ENCODE measurements around the gene NRROS. TPM values are rescaled to one million over a fixed set of nuclear protein-coding genes. Genes with fewer than 3 reads are reported as not detected.

Gene NRROS
- polyA plus RNA-seq, 1 of the 3 experiments (the other 2 are of a cell fraction), result 0.25 TPM

- H3K4me3 ChIP-seq (ENCODE audit: low read depth in 2 of 2, low read length in 1 of 2), result peak overlapping the region; percentile 56 to 71
- DNase-seq, result no peak
- TF ChIP-seq FOXM1 (IDR thresholded peaks at IDR 0.05; ENCODE audit: low read depth) (no peak), FOXJ3 (CRISPR knock-in tag; IDR thresholded peaks at IDR 0.05) (no peak), REST (IDR thresholded peaks at IDR 0.05; ENCODE audit: low read depth, low read length) (no peak)
- H3K9me3 ChIP-seq, result no peaks in the 10 kb centered on the region
- H3K9me2 ChIP-seq, result no peaks in the 10 kb centered on the region
- H3K36me3 ChIP-seq (replicated peaks in 1 of 2; ENCODE audit: control insufficient read depth in 1 of 2, insufficient read depth in 2 of 2, low read length in 1 of 2), result no peaks in the 10 kb centered on the region
- POLR2A ChIA-PET, result interaction anchor here (0.9 to 1.0 kb wide), 2 partner anchors 81 to 103 kb away, joined by 3 to 4 read pairs; partner anchors contain the start of genes CEP19 and PIGX
- peak overlapping the region in 1 of 2 experiments; percentile 73; a peak in 1 of 4 replicates for H3K27ac ChIP-seq (ENCODE audit: low read depth in 2 of 2, low read length in 1 of 2)
- H3K79me2 ChIP-seq (ENCODE audit: insufficient read depth), result no peaks in the 10 kb centered on the region
- CTCF ChIA-PET, result interaction anchor here (1.4 to 2.2 kb wide), 3 partner anchors 23 to 95 kb away, joined by 5 to 11 read pairs (median 6); no protein-coding TSS in a partner anchor
- peaks cover 8% of the 10 kb centered on the region for H3F3A ChIP-seq (replicated peaks; ENCODE audit: insufficient read depth)
- H3K27me3 ChIP-seq (ENCODE audit: insufficient read depth), result no peaks in the 10 kb centered on the region
- H4K20me1 ChIP-seq (ENCODE audit: insufficient read depth), result no peaks in the 10 kb centered on the region
- WGBS (ENCODE audit: low lambda C conversion rate), result 71% methylated on average over 5 of the region's 5 CpGs
- H3K4me2 ChIP-seq, result peak overlapping the region; percentile 72
- peaks cover 0 to 7% of the 10 kb centered on the region in 2 experiments; a peak in 1 of 4 replicates for H3K4me1 ChIP-seq (ENCODE audit: control insufficient read depth in 1 of 2, insufficient read depth in 2 of 2, low read depth in 1 of 2, low read length in 1 of 2)
- H3K9ac ChIP-seq, result no peak overlapping the region
- peak overlapping the region; percentile 92 for H2AFZ ChIP-seq (ENCODE audit: low read depth)
Measured at GRCh38 chr3:196631682-196632045, 7.8 kb upstream of the NRROS start.

- H3K4me1 ChIP-seq (ENCODE audit: control insufficient read depth in 1 of 2, insufficient read depth in 2 of 2, low read depth in 1 of 2, low read length in 1 of 2), result peaks cover 0 to 7% of the 10 kb centered on the region in 2 experiments; a peak in 1 of 4 replicates
- no peaks in the 10 kb centered on the region for H3K9me2 ChIP-seq
- H3K9me3 ChIP-seq, result no peaks in the 10 kb centered on the region
- H3K36me3 ChIP-seq (replicated peaks in 1 of 2; ENCODE audit: control insufficient read depth in 1 of 2, insufficient read depth in 2 of 2, low read length in 1 of 2), result no peaks in the 10 kb centered on the region
- peak overlapping the region; percentile 77 for H3K9ac ChIP-seq
- peak overlapping the region; percentile 72 for H3K4me2 ChIP-seq
- peaks cover 8% of the 10 kb centered on the region for H3F3A ChIP-seq (replicated peaks; ENCODE audit: insufficient read depth)
- no peaks in the 10 kb centered on the region for H3K79me2 ChIP-seq (ENCODE audit: insufficient read depth)
- H3K4me3 ChIP-seq (ENCODE audit: low read depth in 2 of 2, low read length in 1 of 2), result peak overlapping the region; percentile 56 to 71
- DNase-seq, result peak; percentile 94
- WGBS (ENCODE audit: low lambda C conversion rate), result 13% methylated on average over 18 of the region's 43 CpGs
- ChIA-PET CTCF (interaction anchor here (1.4 to 2.2 kb wide), 3 partner anchors 23 to 95 kb away, joined by 5 to 11 read pairs (median 6); no protein-coding TSS in a partner anchor), POLR2A (interaction anchor here (0.9 to 1.0 kb wide), 2 partner anchors 80 to 104 kb away, joined by 3 to 4 read pairs; partner anchors contain the start of genes CEP19 and PIGX)
- H3K27ac ChIP-seq (ENCODE audit: low read depth in 2 of 2, low read length in 1 of 2), result peak overlapping the region in 1 of 2 experiments; percentile 73; a peak in 2 of 4 replicates
- H2AFZ ChIP-seq (ENCODE audit: low read depth), result peak overlapping the region; percentile 92
- H4K20me1 ChIP-seq (ENCODE audit: insufficient read depth), result no peaks in the 10 kb centered on the region
- H3K27me3 ChIP-seq (ENCODE audit: insufficient read depth), result no peaks in the 10 kb centered on the region
- TF ChIP-seq GABPA (IDR thresholded peaks at IDR 0.05; ENCODE audit: low read depth) (peak; percentile 58), SIN3A (IDR thresholded peaks at IDR 0.05; ENCODE audit: borderline replicate concordance, low read depth, low read length) (no peak), CHD2 (IDR thresholded peaks at IDR 0.05; ENCODE audit: low read length, partially characterized antibody) (peak; percentile 43), POLR2AphosphoS5 (IDR thresholded peaks at IDR 0.05; ENCODE audit: low read depth, low read length) (peak; percentile 80), EP300 (IDR thresholded peaks at IDR 0.05; ENCODE audit: borderline replicate concordance in 1 of 2, low read depth in 1 of 2, low read length in 1 of 2) (peak in 1 of 2 experiments; percentile 11; a peak in 1 of 4 replicates), PBX3 (IDR thresholded peaks at IDR 0.05) (peak; percentile 40), RAD21 (IDR thresholded peaks at IDR 0.05; ENCODE audit: low read length) (peak; percentile 21; the same call in 1 of the 2 replicates), ELF1 (IDR thresholded peaks at IDR 0.05) (no peak), RXRA (IDR thresholded peaks at IDR 0.05; ENCODE audit: borderline replicate concordance, low read depth) (no peak), ZBTB33 (IDR thresholded peaks at IDR 0.05; ENCODE audit: borderline replicate concordance, low read depth) (no peak), CTCF (IDR thresholded peaks at IDR 0.05) (peak; percentile 26), MXI1 (IDR thresholded peaks at IDR 0.05; ENCODE audit: low read depth, low read length) (peak; percentile 26; the same call in 1 of the 2 replicates)
Measured at GRCh38 chr3:196632046-196632751, 7.3 kb upstream of the NRROS start.
